Endometrial microvascular endothelial cells (primary cell): ENCODE results near the gene C19orf67. TPM values are rescaled to one million over a fixed set of nuclear protein-coding genes. Genes with fewer than 3 reads are reported as not detected.

Experiments used
- in situ Hi-C: cut with HindIII; loops from 2 replicates; pipeline ENCODE4 v1.10.0; 2017; ENCODE audit warnings: low sequenced_read_pairs, low pct_unique_long_range_greater_than_20kb; ENCODE audit errors: inconsistent ontology term
- total RNA-seq: library from RNA; depleted of rRNA; stranded (reverse); fragments of >200 nt; gene quantifications from one replicate; pipeline ENCODE4 v1.2.3, GENCODE V29; 2015; ENCODE audit errors: inconsistent ontology term

Gene C19orf67
- not detected for total RNA-seq

GRCh38 chr19:14085309-14085995 lies at the start of gene C19orf67:
C19orf67 (minus strand) TSS chr19:14085783; CDS start chr19:14085627, 156 bp downstream.
- in situ Hi-C loops = loop anchor here (25.0 kb wide), 1 partner anchor 198 kb away; the partner anchor contains the start of gene NANOS3

- in situ Hi-C loops = no loop called here
Measured at GRCh38 chr19:14135355-14135754, 49.8 kb upstream of the C19orf67 start.

GRCh38 chr19:14127929-14128509 lies 42.4 kb upstream of the C19orf67 start:
- in situ Hi-C loops = no loop called here

- in situ Hi-C loops = no loop called here
Measured at GRCh38 chr19:14127176-14127575, 41.6 kb upstream of the C19orf67 start.

- in situ Hi-C loops = no loop called here
Measured at GRCh38 chr19:14122924-14123323, 37.3 kb upstream of the C19orf67 start.

GRCh38 chr19:14120497-14120780 lies 34.9 kb upstream of the C19orf67 start:
- in situ Hi-C loops = no loop called here

- in situ Hi-C loops = no loop called here
Measured at GRCh38 chr19:14119644-14120496, 34.3 kb upstream of the C19orf67 start.

- in situ Hi-C loops = no loop called here
Measured at GRCh38 chr19:14119146-14119545, 33.6 kb upstream of the C19orf67 start.

GRCh38 chr19:14118165-14119051 lies 32.8 kb upstream of the C19orf67 start:
- in situ Hi-C loops = no loop called here

GRCh38 chr19:14117668-14118164 lies 32.1 kb upstream of the C19orf67 start, which contains the start of gene PRKACA:
PRKACA (minus strand) TSS chr19:14117762; CDS start chr19:14117547, 215 bp downstream.
- in situ Hi-C loops = no loop called here

- in situ Hi-C loops = no loop called here
Measured at GRCh38 chr19:14116918-14117578, 31.5 kb upstream of the C19orf67 start.

GRCh38 chr19:14116525-14116917 lies 30.9 kb upstream of the C19orf67 start:
- in situ Hi-C loops = no loop called here

GRCh38 chr19:14115756-14116155 lies 30.2 kb upstream of the C19orf67 start:
- in situ Hi-C loops = no loop called here

- in situ Hi-C loops = no loop called here
Measured at GRCh38 chr19:14114854-14115253, 29.3 kb upstream of the C19orf67 start.

GRCh38 chr19:14114439-14114838 lies 28.9 kb upstream of the C19orf67 start:
- in situ Hi-C loops = no loop called here

- in situ Hi-C loops = no loop called here
Measured at GRCh38 chr19:14113762-14114414, 28.3 kb upstream of the C19orf67 start.

- in situ Hi-C loops = no loop called here
Measured at GRCh38 chr19:14112809-14113385, 27.3 kb upstream of the C19orf67 start.
